H9 (cell line): ENCODE measurements around the gene TRIP11. TPM values are rescaled to one million over a fixed set of nuclear protein-coding genes. Genes with fewer than 3 reads are reported as not detected.

ENCODE experiments used
- DNase-seq: peaks from one replicate; pipeline ENCODE4 v3.0.0-alpha.2; 2017
- H2AFZ ChIP-seq: one replicate; pipeline ENCODE4 v1.6.1; 2013; ENCODE audit warnings: mild to moderate bottlenecking, low read length, control low read depth, moderate library complexity
- H2AK5ac ChIP-seq: 2 replicates; pipeline ENCODE4 v1.6.1; 2013; ENCODE audit warnings: low read length, control low read depth, mixed read lengths; ENCODE audit not compliant: insufficient read length
- H2BK120ac ChIP-seq: one replicate; pipeline ENCODE4 v1.6.1; 2013; ENCODE audit warnings: low read depth, mild to moderate bottlenecking, low read length, control low read depth, inconsistent platforms; ENCODE audit not compliant: poor library complexity, severe bottlenecking
- H2BK12ac ChIP-seq: 2 replicates; pipeline ENCODE4 v1.6.1; 2013; ENCODE audit warnings: low read length, control low read depth, mixed read lengths, low read depth; ENCODE audit not compliant: insufficient read length
- H2BK15ac ChIP-seq: 2 replicates; pipeline ENCODE4 v1.6.1; 2013; ENCODE audit warnings: low read depth, low read length, control low read depth
- H2BK20ac ChIP-seq: one replicate; pipeline ENCODE4 v1.6.1; 2013; ENCODE audit warnings: low read depth, mild to moderate bottlenecking, low read length, control low read depth, inconsistent platforms; ENCODE audit not compliant: poor library complexity, severe bottlenecking
- H2BK5ac ChIP-seq: 2 replicates; pipeline ENCODE4 v1.6.1; 2013; ENCODE audit warnings: low read length, control low read depth, mixed read lengths; ENCODE audit not compliant: insufficient read length
- H3K14ac ChIP-seq: 2 replicates; pipeline ENCODE4 v1.6.1; 2013; ENCODE audit warnings: low read length, control low read depth; ENCODE audit not compliant: insufficient read depth
- H3K18ac ChIP-seq: 2 replicates; pipeline ENCODE4 v1.6.1; 2013; ENCODE audit warnings: low read depth, mild to moderate bottlenecking, mixed read lengths, low read length, control low read depth; ENCODE audit not compliant: insufficient read length
- H3K23ac ChIP-seq: 2 replicates; pipeline ENCODE4 v1.6.1; 2013; ENCODE audit warnings: low read length, control low read depth, mixed read lengths, low read depth; ENCODE audit not compliant: insufficient read length
- H3K23me2 ChIP-seq: 2 replicates; pipeline ENCODE4 v1.6.1; 2013; ENCODE audit warnings: low read depth, mild to moderate bottlenecking, mixed read lengths, low read length, control low read depth; ENCODE audit not compliant: insufficient read length, poor library complexity, severe bottlenecking
- H3K27ac ChIP-seq: 2 replicates; pipeline ENCODE4 v1.5.1; 2013; ENCODE audit warnings: low read length, control low read depth, mixed read lengths, low read depth; ENCODE audit not compliant: insufficient read length
- H3K27me3 ChIP-seq: 2 replicates; pipeline ENCODE4 v1.6.1; 2013; ENCODE audit warnings: low read length, control low read depth, inconsistent platforms; ENCODE audit not compliant: insufficient read depth
- H3K4ac ChIP-seq: 2 replicates; pipeline ENCODE4 v1.6.1; 2013; ENCODE audit warnings: low read depth, mild to moderate bottlenecking, control low read depth, inconsistent platforms, low read length, moderate library complexity
- H3K4me1 ChIP-seq: 2 replicates; pipeline ENCODE4 v1.6.1; 2013; ENCODE audit warnings: low read length, control low read depth, inconsistent platforms; ENCODE audit not compliant: insufficient read depth
- H3K4me2 ChIP-seq: 2 replicates; pipeline ENCODE4 v1.6.1; 2013; ENCODE audit warnings: low read length, control low read depth, mixed read lengths; ENCODE audit not compliant: insufficient read length, insufficient read depth
- H3K56ac ChIP-seq: 2 replicates; pipeline ENCODE4 v1.6.1; 2013; ENCODE audit warnings: low read depth, mild to moderate bottlenecking, mixed read lengths, low read length, control low read depth; ENCODE audit not compliant: insufficient read length
- H3K79me1 ChIP-seq: 2 replicates; pipeline ENCODE4 v1.6.1; 2013; ENCODE audit warnings: low read depth, mild to moderate bottlenecking, moderate library complexity, low read length, control low read depth, inconsistent platforms; ENCODE audit not compliant: insufficient read depth, poor library complexity, severe bottlenecking
- H3K79me2 ChIP-seq: 2 replicates; pipeline ENCODE4 v1.6.1; 2013; ENCODE audit warnings: low read length, control low read depth, inconsistent platforms; ENCODE audit not compliant: insufficient read depth
- H3K9ac ChIP-seq: 2 replicates; pipeline ENCODE4 v1.6.1; 2013; ENCODE audit warnings: low read length, control low read depth, mixed read lengths; ENCODE audit not compliant: insufficient read length; ENCODE audit errors: extremely low read depth
- H3K9me3 ChIP-seq: one replicate; pipeline ENCODE4 v1.6.1; 2013; ENCODE audit warnings: low read depth, low read length, inconsistent platforms; ENCODE audit not compliant: control insufficient read depth
- H3T11ph ChIP-seq: one replicate; pipeline ENCODE4 v1.6.1; 2013; ENCODE audit warnings: mild to moderate bottlenecking, low read length, control low read depth, inconsistent platforms
- H4K20me1 ChIP-seq: one replicate; pipeline ENCODE4 v1.6.1; 2013; ENCODE audit not compliant: control insufficient read depth, insufficient read length, insufficient read depth
- H4K5ac ChIP-seq: 2 replicates; pipeline ENCODE4 v1.6.1; 2013; ENCODE audit warnings: low read depth, mild to moderate bottlenecking, mixed read lengths, low read length, control low read depth; ENCODE audit not compliant: insufficient read length
- H4K8ac ChIP-seq: replicated peaks from 2 replicates; pipeline ENCODE4 v1.6.1; 2013; ENCODE audit warnings: low read length, control low read depth, mixed read lengths, low read depth; ENCODE audit not compliant: insufficient read length
- H4K91ac ChIP-seq: 2 replicates; pipeline ENCODE4 v1.6.1; 2013; ENCODE audit warnings: low read depth, mild to moderate bottlenecking, moderate library complexity, mixed read lengths, low read length, control low read depth; ENCODE audit not compliant: insufficient read length
- H3K27ac Mint-ChIP-seq, 3 experiments: 2 replicates in 2 of 3; 3 replicates in 1 of 3; pipeline ENCODE4 v1.8.0; 2020 to 2021; ENCODE audit warnings: mixed read lengths in 3 of 3, mild to moderate bottlenecking in 1 of 3, moderate library complexity in 1 of 3
- H3K27me3 Mint-ChIP-seq: 2 replicates; pipeline ENCODE4 v1.8.0; 2021; ENCODE audit warnings: low read depth, mild to moderate bottlenecking, moderate library complexity, mixed read lengths
- H3K36me3 Mint-ChIP-seq, 3 experiments: 2 replicates in 2 of 3; 3 replicates in 1 of 3; pipeline ENCODE4 v1.8.0; 2020 to 2021; ENCODE audit warnings: low read depth in 3 of 3, mixed read lengths in 3 of 3; ENCODE audit not compliant: insufficient read depth in 1 of 3
- H3K4me1 Mint-ChIP-seq, 2 experiments: 2 replicates each; pipeline ENCODE4 v1.8.0; 2020; ENCODE audit warnings: mixed read lengths in 2 of 2
- H3K4me3 Mint-ChIP-seq, 2 experiments: 2 replicates in 1 of 2; 3 replicates in 1 of 2; pipeline ENCODE4 v1.8.0; 2020 to 2021; ENCODE audit warnings: mild to moderate bottlenecking in 2 of 2, mixed read lengths in 2 of 2, moderate library complexity in 1 of 2
- H3K9me3 Mint-ChIP-seq, 2 experiments: 2 replicates in 1 of 2; 3 replicates in 1 of 2; pipeline ENCODE4 v1.8.0; 2020; ENCODE audit warnings: mild to moderate bottlenecking in 2 of 2, mixed read lengths in 2 of 2, moderate library complexity in 1 of 2
- WGBS: extraction: QIAGEN DNeasy Blood & Tissue Kit; methylation state at CpG from one replicate; pipeline ENCODE4 v1.1.7; 2013; ENCODE audit warnings: missing lambda C conversion rate, low lambda C conversion rate, mixed read lengths; ENCODE audit not compliant: insufficient read length; ENCODE audit errors: extremely low coverage; 5-methylcytosine and 5-hydroxymethylcytosine counted together
- total RNA-seq: library from RNA; stranded (reverse); gene quantifications from 2 replicates; pipeline ENCODE4 v1.2.1, GENCODE V29; 2021
- TF ChIP-seq, protein P1 (sequence below): fragments of 200-600 bp; sonication (generic); conservative IDR thresholded peaks from 3 replicates; pipeline ENCODE4 v1.8.0; 2021; ENCODE audit warnings: antibody characterized with exemption, mild to moderate bottlenecking

Gene TRIP11
- total RNA-seq, 1 experiment from 2014 or later: 33.5 TPM

DNA sequence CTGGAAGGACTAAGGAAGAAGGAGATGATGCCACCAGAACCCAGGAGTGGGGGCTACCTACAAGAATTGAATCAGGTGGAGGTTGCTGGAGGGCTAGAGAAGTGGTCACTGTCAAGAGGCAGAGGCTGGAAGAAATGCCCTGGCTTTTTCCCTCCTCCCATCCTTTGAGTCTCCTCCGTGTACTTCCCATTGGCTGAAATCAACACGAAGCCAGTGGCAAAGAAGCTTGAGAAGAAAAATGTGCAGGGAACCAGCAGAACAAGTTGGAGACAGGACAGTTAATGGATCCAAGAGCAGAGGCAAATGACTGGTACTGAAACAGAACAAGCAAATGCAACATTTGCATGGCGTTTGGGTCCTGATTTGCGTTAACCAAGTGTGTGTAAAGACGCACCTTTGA is 83.2 kb downstream of the TRIP11 start:
- H3K9me3 Mint-ChIP-seq: no peaks in the 10 kb centered on the region
- WGBS: no CpG with 5 or more reads among the region's 5 CpGs

More for the DNA sequence above, 83.2 kb downstream of the TRIP11 start:
- no peak overlapping the region for H2BK5ac ChIP-seq
- no peak overlapping the region for H3K56ac ChIP-seq
- no peaks in the 10 kb centered on the region for H3K4me1 ChIP-seq
- no peaks in the 10 kb centered on the region for H3K9me3 ChIP-seq
- H2BK20ac ChIP-seq: no peak overlapping the region
- no peak overlapping the region for H2BK12ac ChIP-seq
- H4K91ac ChIP-seq: no peak overlapping the region
- no peak overlapping the region for H2AK5ac ChIP-seq
- no peaks in the 10 kb centered on the region for H4K20me1 ChIP-seq
- H3K23ac ChIP-seq: no peak overlapping the region
- no peak overlapping the region for H2BK120ac ChIP-seq
- H3K27ac ChIP-seq: no peak overlapping the region
- TF ChIP-seq, protein P1, sequence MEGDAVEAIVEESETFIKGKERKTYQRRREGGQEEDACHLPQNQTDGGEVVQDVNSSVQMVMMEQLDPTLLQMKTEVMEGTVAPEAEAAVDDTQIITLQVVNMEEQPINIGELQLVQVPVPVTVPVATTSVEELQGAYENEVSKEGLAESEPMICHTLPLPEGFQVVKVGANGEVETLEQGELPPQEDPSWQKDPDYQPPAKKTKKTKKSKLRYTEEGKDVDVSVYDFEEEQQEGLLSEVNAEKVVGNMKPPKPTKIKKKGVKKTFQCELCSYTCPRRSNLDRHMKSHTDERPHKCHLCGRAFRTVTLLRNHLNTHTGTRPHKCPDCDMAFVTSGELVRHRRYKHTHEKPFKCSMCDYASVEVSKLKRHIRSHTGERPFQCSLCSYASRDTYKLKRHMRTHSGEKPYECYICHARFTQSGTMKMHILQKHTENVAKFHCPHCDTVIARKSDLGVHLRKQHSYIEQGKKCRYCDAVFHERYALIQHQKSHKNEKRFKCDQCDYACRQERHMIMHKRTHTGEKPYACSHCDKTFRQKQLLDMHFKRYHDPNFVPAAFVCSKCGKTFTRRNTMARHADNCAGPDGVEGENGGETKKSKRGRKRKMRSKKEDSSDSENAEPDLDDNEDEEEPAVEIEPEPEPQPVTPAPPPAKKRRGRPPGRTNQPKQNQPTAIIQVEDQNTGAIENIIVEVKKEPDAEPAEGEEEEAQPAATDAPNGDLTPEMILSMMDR: no peak
- DNase-seq: no peak
- no peak overlapping the region for H3K9ac ChIP-seq
- no peaks in the 10 kb centered on the region for H3K23me2 ChIP-seq
- H2BK15ac ChIP-seq: no peak overlapping the region
- no peaks in the 10 kb centered on the region for H3K79me1 ChIP-seq
- H4K5ac ChIP-seq: no peak overlapping the region
- H3T11ph ChIP-seq: no peak overlapping the region
- H3K18ac ChIP-seq: no peak overlapping the region
- no peaks in the 10 kb centered on the region for H3K27me3 ChIP-seq
- H3K27me3 Mint-ChIP-seq: peaks cover 9% of the 10 kb centered on the region; the same call in 1 of the 2 replicates
- no peak overlapping the region for H3K27ac Mint-ChIP-seq
- H2AFZ ChIP-seq: no peak overlapping the region
- no peak overlapping the region for H4K8ac ChIP-seq
- no peak overlapping the region for H3K4me3 Mint-ChIP-seq
- no peak overlapping the region for H3K4me2 ChIP-seq
- H3K79me2 ChIP-seq: no peaks in the 10 kb centered on the region
- no peaks in the 10 kb centered on the region for H3K36me3 Mint-ChIP-seq
- H3K14ac ChIP-seq: no peak overlapping the region
- no peak overlapping the region for H3K4ac ChIP-seq
- H3K4me1 Mint-ChIP-seq: no peaks in the 10 kb centered on the region
